ENCODE results near the gene BMP15. TPM values are rescaled to one million over a fixed set of nuclear protein-coding genes. Genes with fewer than 3 reads are reported as not detected.

Gene BMP15
- total RNA-seq, 2 experiments from 2014 or later: not detected

DNA sequence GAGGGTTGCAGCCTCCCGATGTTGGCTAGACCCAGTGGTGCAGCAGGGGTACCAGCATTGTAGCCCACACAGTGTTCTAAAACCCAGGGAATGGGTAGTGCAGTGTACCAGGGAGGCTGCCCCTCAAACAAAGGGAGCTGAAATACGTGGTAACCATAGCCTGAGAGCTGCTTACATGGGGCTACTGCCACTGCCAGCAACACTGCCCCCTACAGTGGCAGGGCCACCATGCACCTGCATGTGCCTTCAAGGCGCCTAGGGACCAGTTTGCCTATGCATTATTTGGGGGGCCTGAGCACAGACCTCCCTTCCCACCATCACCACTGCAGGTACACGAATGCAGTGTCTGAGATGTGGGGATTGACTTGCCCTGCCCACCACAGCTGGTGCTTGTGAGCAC is 21.0 kb upstream of the BMP15 start:
- Histone ChIP-seq H3K27ac (ENCODE audit: low read depth in 1 of 2, low read length in 2 of 2) (no peak overlapping the region), H3K27me3 (ENCODE audit: control insufficient read depth in 1 of 2, insufficient read depth in 2 of 2, low read length in 2 of 2) (peaks cover 0 to 4% of the 10 kb centered on the region in 2 experiments), H3K4me1 (ENCODE audit: insufficient read depth, low read length) (no peaks in the 10 kb centered on the region), H3K4me3 (ENCODE audit: low read length) (no peak overlapping the region), H3K36me3 (ENCODE audit: insufficient read depth, low read length) (no peaks in the 10 kb centered on the region), H3K9me3 (ENCODE audit: control insufficient read depth in 1 of 2, insufficient read depth in 1 of 2, low read length in 2 of 2) (no peaks in the 10 kb centered on the region)
- Mint-ChIP-seq H3K27me3 (peaks cover 17% of the 10 kb centered on the region), H3K9me3 (no peaks in the 10 kb centered on the region), H3K4me3 (no peak overlapping the region), H3K36me3 (ENCODE audit: low read depth) (no peaks in the 10 kb centered on the region), H3K4me1 (ENCODE audit: low read depth) (no peaks in the 10 kb centered on the region), H3K27ac (no peak overlapping the region)
- ChIA-PET POLR2A (no interaction called here), CTCF (no interaction called here)
- ATAC-seq (ENCODE audit: poor library complexity): no peak
- intact Hi-C loops (cut with DNase I, micrococcal nuclease): no loop called here
- no peak for DNase-seq
- TF ChIP-seq, protein P1, sequence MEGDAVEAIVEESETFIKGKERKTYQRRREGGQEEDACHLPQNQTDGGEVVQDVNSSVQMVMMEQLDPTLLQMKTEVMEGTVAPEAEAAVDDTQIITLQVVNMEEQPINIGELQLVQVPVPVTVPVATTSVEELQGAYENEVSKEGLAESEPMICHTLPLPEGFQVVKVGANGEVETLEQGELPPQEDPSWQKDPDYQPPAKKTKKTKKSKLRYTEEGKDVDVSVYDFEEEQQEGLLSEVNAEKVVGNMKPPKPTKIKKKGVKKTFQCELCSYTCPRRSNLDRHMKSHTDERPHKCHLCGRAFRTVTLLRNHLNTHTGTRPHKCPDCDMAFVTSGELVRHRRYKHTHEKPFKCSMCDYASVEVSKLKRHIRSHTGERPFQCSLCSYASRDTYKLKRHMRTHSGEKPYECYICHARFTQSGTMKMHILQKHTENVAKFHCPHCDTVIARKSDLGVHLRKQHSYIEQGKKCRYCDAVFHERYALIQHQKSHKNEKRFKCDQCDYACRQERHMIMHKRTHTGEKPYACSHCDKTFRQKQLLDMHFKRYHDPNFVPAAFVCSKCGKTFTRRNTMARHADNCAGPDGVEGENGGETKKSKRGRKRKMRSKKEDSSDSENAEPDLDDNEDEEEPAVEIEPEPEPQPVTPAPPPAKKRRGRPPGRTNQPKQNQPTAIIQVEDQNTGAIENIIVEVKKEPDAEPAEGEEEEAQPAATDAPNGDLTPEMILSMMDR (IDR thresholded peaks at IDR 0.05): no peak

DNA sequence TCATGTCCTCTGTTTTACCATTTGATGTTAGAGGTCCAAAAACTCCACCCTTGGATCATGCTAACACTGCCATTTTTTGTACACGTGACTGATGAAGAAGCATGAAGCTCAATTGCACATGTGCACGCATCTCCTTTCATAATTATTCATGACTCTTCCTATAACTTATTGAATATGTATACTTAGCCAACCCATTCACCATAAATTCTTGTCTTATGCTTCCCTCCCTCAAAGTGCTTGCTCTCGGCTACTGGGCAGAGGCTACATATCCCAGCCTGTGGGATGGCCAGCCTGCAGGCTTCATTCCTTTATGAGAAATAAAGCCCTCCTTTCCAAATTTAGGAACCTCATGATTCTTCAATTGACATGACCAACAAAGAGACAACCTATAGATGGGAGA is 17.5 kb upstream of the BMP15 start:
- H3K36me3 ChIP-seq (ENCODE audit: insufficient read depth, low read length): no peaks in the 10 kb centered on the region
- Mint-ChIP-seq H3K4me3 (no peak overlapping the region), H3K36me3 (ENCODE audit: low read depth) (no peaks in the 10 kb centered on the region), H3K27me3 (peaks cover 17% of the 10 kb centered on the region), H3K27ac (no peak overlapping the region), H3K4me1 (ENCODE audit: low read depth) (no peaks in the 10 kb centered on the region), H3K9me3 (no peaks in the 10 kb centered on the region)
- H3K27me3 ChIP-seq (ENCODE audit: control insufficient read depth in 1 of 2, insufficient read depth in 2 of 2, low read length in 2 of 2): peaks cover 0 to 4% of the 10 kb centered on the region in 2 experiments
- intact Hi-C loops (cut with DNase I, micrococcal nuclease): no loop called here
- no peaks in the 10 kb centered on the region for H3K9me3 ChIP-seq (ENCODE audit: control insufficient read depth in 1 of 2, insufficient read depth in 1 of 2, low read length in 2 of 2)
- ATAC-seq (ENCODE audit: poor library complexity) (no peak), DNase-seq (no peak)
- CTCF ChIA-PET: no interaction called here
- no peaks in the 10 kb centered on the region for H3K4me1 ChIP-seq (ENCODE audit: insufficient read depth, low read length)
- POLR2A ChIA-PET: no interaction called here
- H3K27ac ChIP-seq (ENCODE audit: low read depth in 1 of 2, low read length in 2 of 2): no peak overlapping the region
- no peak overlapping the region for H3K4me3 ChIP-seq (ENCODE audit: low read length)
- TF ChIP-seq, protein P1 (IDR thresholded peaks at IDR 0.05): no peak

DNA sequence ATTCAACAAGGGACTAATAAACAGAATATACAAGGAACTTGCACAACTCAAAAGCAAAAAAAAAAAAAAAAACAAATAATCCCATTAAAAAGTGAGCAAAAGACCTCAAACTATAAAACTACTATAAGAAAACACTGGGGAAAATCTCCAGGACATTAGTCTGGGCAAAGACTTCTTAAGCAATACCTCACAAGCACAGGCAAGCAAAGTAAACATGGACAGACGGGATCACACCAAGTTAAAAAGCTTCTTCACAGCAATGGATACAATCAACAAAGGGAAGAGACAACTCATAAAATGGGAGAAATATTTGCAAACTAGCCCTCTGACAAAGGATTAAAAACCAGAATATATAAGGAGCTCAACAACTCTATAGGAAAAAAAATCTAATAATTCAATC is 17.1 kb upstream of the BMP15 start:
- H3K9me3 Mint-ChIP-seq: no peaks in the 10 kb centered on the region
- H3K27me3 Mint-ChIP-seq: peaks cover 17% of the 10 kb centered on the region
- no peaks in the 10 kb centered on the region for H3K4me1 ChIP-seq (ENCODE audit: insufficient read depth, low read length)
- ATAC-seq (ENCODE audit: poor library complexity) (no peak), DNase-seq (no peak)
- ChIA-PET POLR2A (no interaction called here), CTCF (no interaction called here)
- H3K27me3 ChIP-seq (ENCODE audit: control insufficient read depth in 1 of 2, insufficient read depth in 2 of 2, low read length in 2 of 2): peaks cover 0 to 4% of the 10 kb centered on the region in 2 experiments
- H3K36me3 Mint-ChIP-seq (ENCODE audit: low read depth): no peaks in the 10 kb centered on the region
- H3K36me3 ChIP-seq (ENCODE audit: insufficient read depth, low read length): no peaks in the 10 kb centered on the region
- TF ChIP-seq, protein P1 (IDR thresholded peaks at IDR 0.05): no peak
- no peak overlapping the region for H3K4me3 Mint-ChIP-seq
- intact Hi-C loops (cut with DNase I, micrococcal nuclease): no loop called here
- no peak overlapping the region for H3K27ac Mint-ChIP-seq
- H3K27ac ChIP-seq (ENCODE audit: low read depth in 1 of 2, low read length in 2 of 2): no peak overlapping the region
- no peaks in the 10 kb centered on the region for H3K4me1 Mint-ChIP-seq (ENCODE audit: low read depth)
- H3K9me3 ChIP-seq (ENCODE audit: control insufficient read depth in 1 of 2, insufficient read depth in 1 of 2, low read length in 2 of 2): no peaks in the 10 kb centered on the region
- no peak overlapping the region for H3K4me3 ChIP-seq (ENCODE audit: low read length)

Measured in CD4-positive, alpha-beta T cell (primary cell).